ENCODE data around the gene CRACDL. TPM values are rescaled to one million over a fixed set of nuclear protein-coding genes. Genes with fewer than 3 reads are reported as not detected.
A peak's percentile ranks its signal among the peaks of the same experiment; 100 is the strongest.

Gene CRACDL
- total RNA-seq, 1 experiment from 2014 or later: 1.1 TPM

DNA sequence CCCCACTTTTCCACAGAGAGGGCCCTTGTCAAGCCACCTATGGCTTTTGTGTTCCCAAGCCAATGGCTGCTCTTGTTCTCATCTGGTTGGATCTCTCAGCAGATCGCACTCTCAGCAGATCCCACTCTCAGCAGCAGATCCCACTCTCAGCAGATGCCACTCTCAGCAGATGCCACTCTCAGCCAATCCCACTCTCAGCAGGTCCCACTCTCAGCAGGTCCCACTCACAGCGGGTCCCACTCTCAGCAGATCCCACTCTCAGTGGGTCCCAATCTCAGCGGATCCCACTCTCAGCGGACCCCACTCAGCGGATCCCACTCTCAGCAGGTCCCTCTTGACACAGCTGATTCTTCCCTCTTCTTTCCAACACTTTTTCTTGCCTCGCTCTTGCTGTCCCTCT is 145.8 kb downstream of the CRACDL start:
- POLR2A ChIA-PET: no interaction called here
- DNase-seq: no peak
- BruUV-seq (replicated peaks): no TSS peak
- Histone ChIP-seq H3K36me3 (ENCODE audit: control insufficient read depth, insufficient read depth, low read length) (no peaks in the 10 kb centered on the region), H3K9me3 (no peaks in the 10 kb centered on the region), H3K4me3 (ENCODE audit: low read depth, low read length) (no peak overlapping the region), H3K27me3 (replicated peaks; ENCODE audit: control insufficient read depth, insufficient read depth, low read length) (no peaks in the 10 kb centered on the region), H3K4me1 (peaks cover 46% of the 10 kb centered on the region)
- CTCF ChIA-PET: no interaction called here
- no peak overlapping the region for H3K4me3 Mint-ChIP-seq (ENCODE audit: unreplicated experiment)
- H3K27ac Mint-ChIP-seq (ENCODE audit: unreplicated experiment): peak overlapping the region; percentile 24
- TF ChIP-seq, protein P1, sequence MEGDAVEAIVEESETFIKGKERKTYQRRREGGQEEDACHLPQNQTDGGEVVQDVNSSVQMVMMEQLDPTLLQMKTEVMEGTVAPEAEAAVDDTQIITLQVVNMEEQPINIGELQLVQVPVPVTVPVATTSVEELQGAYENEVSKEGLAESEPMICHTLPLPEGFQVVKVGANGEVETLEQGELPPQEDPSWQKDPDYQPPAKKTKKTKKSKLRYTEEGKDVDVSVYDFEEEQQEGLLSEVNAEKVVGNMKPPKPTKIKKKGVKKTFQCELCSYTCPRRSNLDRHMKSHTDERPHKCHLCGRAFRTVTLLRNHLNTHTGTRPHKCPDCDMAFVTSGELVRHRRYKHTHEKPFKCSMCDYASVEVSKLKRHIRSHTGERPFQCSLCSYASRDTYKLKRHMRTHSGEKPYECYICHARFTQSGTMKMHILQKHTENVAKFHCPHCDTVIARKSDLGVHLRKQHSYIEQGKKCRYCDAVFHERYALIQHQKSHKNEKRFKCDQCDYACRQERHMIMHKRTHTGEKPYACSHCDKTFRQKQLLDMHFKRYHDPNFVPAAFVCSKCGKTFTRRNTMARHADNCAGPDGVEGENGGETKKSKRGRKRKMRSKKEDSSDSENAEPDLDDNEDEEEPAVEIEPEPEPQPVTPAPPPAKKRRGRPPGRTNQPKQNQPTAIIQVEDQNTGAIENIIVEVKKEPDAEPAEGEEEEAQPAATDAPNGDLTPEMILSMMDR (IDR thresholded peaks at IDR 0.05; ENCODE audit: insufficient read depth in 1 of 2, low read depth in 1 of 2, low read length in 1 of 2, severe bottlenecking in 1 of 2, unreplicated experiment in 1 of 2): no peak
- H3K9me3 Mint-ChIP-seq (ENCODE audit: unreplicated experiment): no peaks in the 10 kb centered on the region
- intact Hi-C loops (cut with micrococcal nuclease; ENCODE audit: unreplicated experiment): no loop called here
- peaks cover 43% of the 10 kb centered on the region for H3K4me1 Mint-ChIP-seq (ENCODE audit: low read depth, unreplicated experiment)
- H3K36me3 Mint-ChIP-seq (ENCODE audit: insufficient read depth, unreplicated experiment): no peaks in the 10 kb centered on the region
- H3K27me3 Mint-ChIP-seq (ENCODE audit: insufficient read depth, unreplicated experiment): no peaks in the 10 kb centered on the region

DNA sequence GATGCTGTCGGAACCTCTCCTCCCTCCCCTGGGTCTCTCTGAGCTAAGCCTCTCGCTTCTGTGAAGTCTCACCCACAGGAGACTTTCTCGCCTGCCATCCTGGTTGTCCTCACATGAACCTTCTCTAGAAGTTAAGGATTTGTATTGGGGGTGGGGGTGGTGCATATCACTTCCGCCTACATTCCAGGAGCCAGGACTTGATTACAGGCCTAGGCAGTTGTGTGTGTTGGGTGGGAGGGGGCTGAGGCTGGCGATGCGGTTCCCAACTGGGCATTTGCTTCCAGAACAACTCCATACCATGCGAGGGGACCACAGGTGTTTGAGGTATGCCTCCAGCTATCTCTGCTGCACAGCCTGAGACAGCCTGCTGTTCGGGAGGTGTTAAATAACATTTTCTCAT is 148.3 kb downstream of the CRACDL start:
- H3K4me3 ChIP-seq (ENCODE audit: low read depth, low read length): no peak overlapping the region
- H3K27me3 ChIP-seq (replicated peaks; ENCODE audit: control insufficient read depth, insufficient read depth, low read length): no peaks in the 10 kb centered on the region
- intact Hi-C loops (cut with micrococcal nuclease; ENCODE audit: unreplicated experiment): no loop called here
- CTCF ChIA-PET: no interaction called here
- peaks cover 8% of the 10 kb centered on the region for H3K9me3 ChIP-seq
- peaks cover 22% of the 10 kb centered on the region for H3K4me1 ChIP-seq
- no TSS peak for BruUV-seq (replicated peaks)
- Mint-ChIP-seq H3K9me3 (ENCODE audit: unreplicated experiment) (peaks cover 15% of the 10 kb centered on the region), H3K36me3 (ENCODE audit: insufficient read depth, unreplicated experiment) (no peaks in the 10 kb centered on the region), H3K27me3 (ENCODE audit: insufficient read depth, unreplicated experiment) (no peaks in the 10 kb centered on the region), H3K4me1 (ENCODE audit: low read depth, unreplicated experiment) (peaks cover 25% of the 10 kb centered on the region), H3K27ac (ENCODE audit: unreplicated experiment) (peak overlapping the region; percentile 76), H3K4me3 (ENCODE audit: unreplicated experiment) (no peak overlapping the region)
- peak in 1 of 2 experiments; percentile 55 for DNase-seq
- POLR2A ChIA-PET: no interaction called here
- TF ChIP-seq, protein P1 (IDR thresholded peaks at IDR 0.05; ENCODE audit: insufficient read depth in 1 of 2, low read depth in 1 of 2, low read length in 1 of 2, severe bottlenecking in 1 of 2, unreplicated experiment in 1 of 2): no peak
- no peaks in the 10 kb centered on the region for H3K36me3 ChIP-seq (ENCODE audit: control insufficient read depth, insufficient read depth, low read length)

DNA sequence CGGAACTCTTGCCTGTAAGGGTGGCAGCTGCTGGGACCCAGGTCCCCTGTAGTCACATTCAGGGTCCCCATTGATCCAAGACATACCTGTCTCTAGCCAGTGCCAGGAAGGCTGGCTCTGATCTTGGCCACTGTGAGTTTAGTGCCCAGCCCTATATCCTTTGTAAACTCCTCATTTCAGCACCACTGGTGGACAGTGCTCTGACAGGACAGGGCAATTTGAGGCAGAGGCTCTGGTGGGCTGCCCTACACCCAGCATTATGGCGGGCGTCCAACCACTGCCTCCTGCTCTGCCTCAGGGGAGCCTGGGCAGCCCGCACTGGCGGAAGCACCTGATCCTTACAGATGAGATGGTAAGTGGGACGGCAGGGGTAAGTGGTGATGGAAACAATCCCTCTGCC is 149.8 kb downstream of the CRACDL start:
- TF ChIP-seq, protein P1 (IDR thresholded peaks at IDR 0.05; ENCODE audit: insufficient read depth in 1 of 2, low read depth in 1 of 2, low read length in 1 of 2, severe bottlenecking in 1 of 2, unreplicated experiment in 1 of 2): no peak
- no peak for DNase-seq
- Mint-ChIP-seq H3K36me3 (ENCODE audit: insufficient read depth, unreplicated experiment) (peaks cover 8% of the 10 kb centered on the region), H3K4me1 (ENCODE audit: low read depth, unreplicated experiment) (peaks cover 21% of the 10 kb centered on the region), H3K9me3 (ENCODE audit: unreplicated experiment) (peaks cover 29% of the 10 kb centered on the region), H3K27me3 (ENCODE audit: insufficient read depth, unreplicated experiment) (no peaks in the 10 kb centered on the region), H3K4me3 (ENCODE audit: unreplicated experiment) (no peak overlapping the region), H3K27ac (ENCODE audit: unreplicated experiment) (no peak overlapping the region)
- H3K9me3 ChIP-seq: peaks cover 19% of the 10 kb centered on the region
- peaks cover 15% of the 10 kb centered on the region for H3K4me1 ChIP-seq
- H3K36me3 ChIP-seq (ENCODE audit: control insufficient read depth, insufficient read depth, low read length): no peaks in the 10 kb centered on the region
- no peak overlapping the region for H3K4me3 ChIP-seq (ENCODE audit: low read depth, low read length)
- no TSS peak for BruUV-seq (replicated peaks)
- H3K27me3 ChIP-seq (replicated peaks; ENCODE audit: control insufficient read depth, insufficient read depth, low read length): no peaks in the 10 kb centered on the region
- intact Hi-C loops (cut with micrococcal nuclease; ENCODE audit: unreplicated experiment): no loop called here
- POLR2A ChIA-PET: no interaction called here
- CTCF ChIA-PET: no interaction called here
